HepG2 (cell line): ENCODE measurements around the gene PDCD1LG2. TPM values are rescaled to one million over a fixed set of nuclear protein-coding genes. Genes with fewer than 3 reads are reported as not detected.

Source experiments
- ATAC-seq: fragments of 200-7000 bp; cut with Tn5 transposase; 3 replicates; pipeline ENCODE4 v1.9.1; 2020; ENCODE audit warnings: mild to moderate bottlenecking, moderate library complexity
- BruUV-seq: library from RNA; stranded (reverse); fragments of 400-500 nt; replicated peaks from 2 replicates; lab custom pipeline; 2021; lab: Mats Ljungman, UMichigan
- CTCF ChIA-PET: fragments of 300-600 bp; formaldehyde crosslinking; extraction: SDS; loops from one replicate; lab custom pipeline; 2021; ENCODE audit warnings: low total read pairs, inconsistent platforms, low intra/inter-chr PET ratio; lab: Yijun Ruan, JAX
- POLR2A ChIA-PET: fragments of 350-600 bp; sonication (Branson Sonifier 250); formaldehyde crosslinking; loops from one replicate; lab custom pipeline; 2020; ENCODE audit warnings: antibody characterized with exemption, inconsistent platforms; lab: Yijun Ruan, JAX
- DNase-seq: peaks from one replicate; pipeline ENCODE4 v3.0.0-alpha.2; 2015; ENCODE audit warnings: low spot score
- FAIRE-seq: peaks from 3 replicates; lab custom pipeline; 2011; peaks lifted over from hg19 to GRCh38; lab: Jason Lieb, UNC
- H2AFZ ChIP-seq: one replicate; pipeline ENCODE4 v1.6.1; 2011; ENCODE audit warnings: low read length, inconsistent platforms
- H3K27ac ChIP-seq: fragments of 300-600 bp; 3 replicates; pipeline ENCODE4 v1.8.0; 2011; ENCODE audit warnings: mixed run types, mild to moderate bottlenecking, mixed read lengths, low read length, inconsistent platforms; ENCODE audit not compliant: insufficient read depth; ENCODE audit errors: extremely low read length
- H3K27me3 ChIP-seq, 2 experiments: fragments of 200-600 bp in 1 of 2; 2 replicates in 1 of 2; 3 replicates in 1 of 2; pipeline versions ENCODE4 v1.6.0 to v1.8.0; 2011; ENCODE audit warnings: low read length in 2 of 2, mild to moderate bottlenecking in 2 of 2, moderate library complexity in 2 of 2, inconsistent platforms in 1 of 2; ENCODE audit not compliant: insufficient read depth in 2 of 2, control insufficient read depth in 1 of 2
- H3K36me3 ChIP-seq, 2 experiments: fragments of 200-600 bp in 1 of 2; replicated peaks in 1 of 2; 2 replicates in 1 of 2; 3 replicates in 1 of 2; pipeline versions ENCODE4 v1.5.1 to v1.8.0; 2011; ENCODE audit warnings: low read length in 2 of 2, inconsistent platforms in 1 of 2; ENCODE audit not compliant: insufficient read depth in 2 of 2, control insufficient read depth in 1 of 2
- H3K4me1 ChIP-seq: 2 replicates; pipeline ENCODE4 v1.5.1; 2012; ENCODE audit warnings: low read length, inconsistent platforms; ENCODE audit not compliant: insufficient read depth
- H3K4me2 ChIP-seq: 2 replicates; pipeline ENCODE4 v1.6.0; 2011; ENCODE audit warnings: low read depth, low read length, inconsistent platforms
- H3K4me3 ChIP-seq, 3 experiments: fragments of 200-600 bp in 1 of 3; sonication (generic), shearing (Covaris generic) in 1 of 3; replicated peaks in 1 of 3; 2 replicates each; pipeline ENCODE4 v1.5.1; 2011 to 2016; ENCODE audit warnings: low read length in 3 of 3, inconsistent platforms in 2 of 3, low read depth in 2 of 3, mild to moderate bottlenecking in 2 of 3, control low read depth in 1 of 3, mixed read lengths in 1 of 3; ENCODE audit not compliant: insufficient read depth in 1 of 3
- H3K79me2 ChIP-seq: one replicate; pipeline ENCODE4 v1.6.1; 2011; ENCODE audit warnings: low read length, inconsistent platforms; ENCODE audit not compliant: insufficient read depth
- H3K9ac ChIP-seq: 2 replicates; pipeline ENCODE4 v1.6.0; 2011; ENCODE audit warnings: mild to moderate bottlenecking, low read depth, low read length, inconsistent platforms; ENCODE audit not compliant: insufficient read depth
- H3K9me3 ChIP-seq: 2 replicates; pipeline ENCODE4 v1.5.1; 2012; ENCODE audit warnings: mild to moderate bottlenecking, low read length
- H4K20me1 ChIP-seq: 2 replicates; pipeline ENCODE4 v1.6.0; 2011; ENCODE audit warnings: inconsistent platforms, mild to moderate bottlenecking, low read length, moderate library complexity; ENCODE audit not compliant: insufficient read depth
- ARID5B ChIP-seq: IDR thresholded peaks from 2 replicates; pipeline ENCODE4 v1.4.0; 2020; ENCODE audit warnings: mild to moderate bottlenecking, missing genetic modification reagents
- CCDC6 ChIP-seq: sonication (generic); formaldehyde crosslinking; IDR thresholded peaks from 2 replicates; pipeline ENCODE4 v1.8.1; 2022; ENCODE audit warnings: mild to moderate bottlenecking, missing genetic modification reagents, moderate library complexity
- CEBPZ ChIP-seq: IDR thresholded peaks from 2 replicates; pipeline ENCODE4 v1.6.1; 2012; ENCODE audit warnings: low read length, improper control_type of control experiment
- CSRNP2 ChIP-seq: sonication (generic); formaldehyde crosslinking; conservative IDR thresholded peaks from 2 replicates; pipeline ENCODE4 v1.8.0; 2022; ENCODE audit warnings: low read depth, missing genetic modification reagents
- HNRNPK ChIP-seq: fragments of 200-400 bp; formaldehyde crosslinking; IDR thresholded peaks from 2 replicates; pipeline ENCODE4 v1.6.1; 2018; ENCODE audit warnings: low read length, low read depth, moderate library complexity, mild to moderate bottlenecking; ENCODE audit not compliant: poor library complexity, severe bottlenecking
- MAX ChIP-seq: IDR thresholded peaks from 2 replicates; pipeline ENCODE4 v1.6.1; 2012; ENCODE audit warnings: inconsistent platforms
- NFATC3 ChIP-seq: sonication (generic); formaldehyde crosslinking; IDR thresholded peaks from 2 replicates; pipeline ENCODE4 v1.5.1; 2020; ENCODE audit warnings: mild to moderate bottlenecking, missing genetic modification reagents
- RFXAP ChIP-seq: sonication (generic); formaldehyde crosslinking; IDR thresholded peaks from 2 replicates; pipeline ENCODE4 v1.4.0; 2020; ENCODE audit warnings: missing genetic modification reagents, borderline replicate concordance
- WGBS: methylation state at CpG from one replicate; pipeline ENCODE4 v1.1.6; 2017; ENCODE audit warnings: low lambda C conversion rate; 5-methylcytosine and 5-hydroxymethylcytosine counted together
- in situ Hi-C: cut with HindIII; loops from 2 replicates; pipeline ENCODE4 v1.10.0; 2017; ENCODE audit warnings: low pct_unique_long_range_greater_than_20kb; ENCODE audit not compliant: extremely low pct_ligation_motif_present
- intact Hi-C: fragments of 100-400 bp; cut with micrococcal nuclease; formaldehyde crosslinking; loops from one replicate; pipeline ENCODE4 v1.10.0; 2022; ENCODE audit not compliant: unreplicated experiment
- polyA plus RNA-seq, 8 experiments: library from polyadenylated mRNA; depleted of rRNA in 3 of 8; stranded (reverse) in 7 of 8; unstranded in 1 of 8; fragments of >200 nt; fragmentation: Illumina TruSeq in 4 of 8; extraction: Trizol in 4 of 8; gene quantifications; 2 replicates each; pipeline versions ENCODE4 v1.2.1 to v1.2.3, GENCODE V29; 2011 to 2016; ENCODE audit warnings: low read depth in 4 of 8, missing spikeins in 1 of 8, mixed read lengths in 1 of 8; ENCODE audit not compliant: insufficient read depth in 1 of 8
- total RNA-seq, 5 experiments: library from RNA; depleted of rRNA; stranded (reverse); fragments of >200 nt; fragmentation: Illumina TruSeq; extraction: Trizol; gene quantifications; 2 replicates each; pipeline ENCODE4 v1.2.3, GENCODE V29; 2016; ENCODE audit warnings: low read depth in 1 of 5

The PDCD1LG2 gene
- total and polyA plus RNA-seq, 2 of the 13 experiments (the other 11 are each of a cell fraction or from before 2014, with no cell fraction given) = not detected

GRCh38 chr9:5614985-5615384, 104.7 kb downstream of the PDCD1LG2 start:
- BruUV-seq = no TSS peak
- ATAC-seq = no peak

GRCh38 chr9:5617749-5618148, 107.4 kb downstream of the PDCD1LG2 start:
- H3K9me3 ChIP-seq = no peaks in the 10 kb centered on the region
- FAIRE-seq (no peak), DNase-seq (no peak)
- H3K4me2 ChIP-seq = no peak overlapping the region
- no peaks in the 10 kb centered on the region for H3K36me3 ChIP-seq
- H3K9ac ChIP-seq = no peak overlapping the region
- H3K27ac ChIP-seq = no peak overlapping the region
- CTCF ChIA-PET = no interaction called here
- no peak overlapping the region for H2AFZ ChIP-seq
- no peak overlapping the region for H3K4me3 ChIP-seq
- H3K27me3 ChIP-seq = no peaks in the 10 kb centered on the region
- TF ChIP-seq CSRNP2 (CRISPR knock-in tag) (no peak), ARID5B (CRISPR knock-in tag) (no peak), CEBPZ (no peak), CCDC6 (CRISPR knock-in tag) (no peak), NFATC3 (no peak), RFXAP (CRISPR knock-in tag) (no peak)
- TF ChIP-seq, all 625 proteins: peak for 0
- no peak for ATAC-seq
- Histone ChIP-seq H3K79me2 (no peaks in the 10 kb centered on the region), H4K20me1 (no peaks in the 10 kb centered on the region), H3K4me1 (no peaks in the 10 kb centered on the region)
- in situ Hi-C loops (no loop called here), intact Hi-C loops (no loop called here)
- BruUV-seq = no TSS peak
- POLR2A ChIA-PET = no interaction called here

More at GRCh38 chr9:5614985-5615384, 104.7 kb downstream of the PDCD1LG2 start:
- 85% methylated on average over 3 of the region's 3 CpGs for WGBS
- no peak overlapping the region for H3K4me2 ChIP-seq
- no peaks in the 10 kb centered on the region for H3K79me2 ChIP-seq
- no peak overlapping the region for H2AFZ ChIP-seq
- no peak for TF ChIP-seq MAX
- TF ChIP-seq HNRNPK = peak; percentile 14
- TF ChIP-seq, all 625 proteins: peak for 1
- Histone ChIP-seq H3K27ac (no peak overlapping the region), H3K9me3 (no peaks in the 10 kb centered on the region), H3K4me1 (no peaks in the 10 kb centered on the region), H3K36me3 (no peaks in the 10 kb centered on the region), H3K27me3 (no peaks in the 10 kb centered on the region), H4K20me1 (no peaks in the 10 kb centered on the region), H3K9ac (no peak overlapping the region), H3K4me3 (no peak overlapping the region)
- ChIA-PET CTCF (no interaction called here), POLR2A (no interaction called here)
- DNase-seq (no peak), FAIRE-seq (no peak)
- in situ Hi-C loops (no loop called here), intact Hi-C loops (no loop called here)
